Measurements from ENCODE around the gene CCT8L2.
"Not testable (repeated sequence)": the region's sequence is repeated elsewhere in the genome, so short reads cannot be mapped to it uniquely, and the experiment has no call there.

Gene CCT8L2, protein sequence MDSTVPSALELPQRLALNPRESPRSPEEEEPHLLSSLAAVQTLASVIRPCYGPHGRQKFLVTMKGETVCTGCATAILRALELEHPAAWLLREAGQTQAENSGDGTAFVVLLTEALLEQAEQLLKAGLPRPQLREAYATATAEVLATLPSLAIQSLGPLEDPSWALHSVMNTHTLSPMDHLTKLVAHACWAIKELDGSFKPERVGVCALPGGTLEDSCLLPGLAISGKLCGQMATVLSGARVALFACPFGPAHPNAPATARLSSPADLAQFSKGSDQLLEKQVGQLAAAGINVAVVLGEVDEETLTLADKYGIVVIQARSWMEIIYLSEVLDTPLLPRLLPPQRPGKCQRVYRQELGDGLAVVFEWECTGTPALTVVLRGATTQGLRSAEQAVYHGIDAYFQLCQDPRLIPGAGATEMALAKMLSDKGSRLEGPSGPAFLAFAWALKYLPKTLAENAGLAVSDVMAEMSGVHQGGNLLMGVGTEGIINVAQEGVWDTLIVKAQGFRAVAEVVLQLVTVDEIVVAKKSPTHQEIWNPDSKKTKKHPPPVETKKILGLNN

DNA sequence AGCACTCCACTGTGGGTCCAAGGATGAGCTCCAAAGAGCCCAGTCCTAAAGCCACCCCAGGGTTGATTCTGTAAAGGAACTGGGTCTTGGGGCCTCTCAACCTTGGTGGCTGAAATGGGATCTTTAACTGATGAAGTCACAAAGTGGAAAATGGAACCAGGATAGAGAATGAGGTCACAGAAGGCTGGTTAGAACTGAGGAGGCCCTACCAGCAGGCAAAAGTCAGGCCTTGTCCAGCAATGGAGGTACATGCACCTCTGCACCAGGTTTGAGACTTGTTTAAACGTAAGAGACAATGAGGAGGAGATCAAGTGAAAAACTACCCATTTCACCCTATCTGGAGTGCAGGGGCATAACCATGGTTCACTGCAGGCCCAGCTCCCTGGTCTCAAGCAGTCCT, at the start of gene CCT8L2:
CCT8L2 (minus strand) TSS at position 101 of the 400 bp plus-strand sequence. CDS start 260 bp downstream, outside the sequence.
- not testable (repeated sequence) for ATAC-seq

DNA sequence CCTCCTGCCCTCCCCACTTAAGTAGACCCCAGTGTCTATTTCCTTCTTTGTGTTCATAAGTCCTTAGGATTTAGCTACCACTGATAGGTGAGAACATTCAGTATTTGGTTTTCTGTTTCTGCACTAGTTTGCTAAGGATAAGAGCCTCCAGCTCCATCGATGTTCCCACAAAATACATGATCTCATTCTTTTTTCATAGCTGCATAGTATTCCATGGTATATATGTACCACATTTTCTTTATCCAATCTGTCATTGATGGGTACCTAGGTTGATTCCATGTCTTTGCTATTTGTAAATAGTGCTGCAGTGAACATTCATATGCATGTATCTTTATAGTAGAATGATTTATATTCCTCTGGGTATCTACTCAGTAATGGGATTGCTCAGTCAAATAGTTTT, 42.8 kb upstream of the CCT8L2 start:
- ATAC-seq = not testable (repeated sequence)

- not testable (repeated sequence) for ATAC-seq
Measured at GRCh38 chr22:16634092-16634491, 41.5 kb upstream of the CCT8L2 start.

GRCh38 chr22:16628476-16628875, 35.9 kb upstream of the CCT8L2 start:
- ATAC-seq = not testable (repeated sequence)

GRCh38 chr22:16625018-16625417, 32.4 kb upstream of the CCT8L2 start:
- not testable (repeated sequence) for ATAC-seq

DNA sequence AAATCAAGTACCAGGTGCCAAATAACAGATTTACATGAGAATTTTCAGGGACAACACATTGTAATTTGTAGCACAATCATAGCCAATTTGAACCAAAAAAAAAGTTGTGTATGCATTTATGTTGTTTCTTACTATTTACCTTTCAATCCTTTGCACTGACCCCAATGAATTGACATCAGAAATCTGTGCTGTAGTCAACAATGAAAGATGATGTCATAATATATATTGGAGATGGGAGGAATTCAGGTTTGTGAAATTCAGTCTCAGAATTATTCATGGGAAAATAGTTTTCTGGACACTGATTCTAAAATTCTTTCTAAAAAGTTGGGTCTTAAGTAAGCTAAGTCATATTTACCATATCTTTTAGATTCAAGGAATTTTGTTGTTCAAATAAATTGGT, 31.0 kb upstream of the CCT8L2 start:
- ATAC-seq = not testable (repeated sequence)

GRCh38 chr22:16617516-16617915, 24.9 kb upstream of the CCT8L2 start:
- not testable (repeated sequence) for ATAC-seq

DNA sequence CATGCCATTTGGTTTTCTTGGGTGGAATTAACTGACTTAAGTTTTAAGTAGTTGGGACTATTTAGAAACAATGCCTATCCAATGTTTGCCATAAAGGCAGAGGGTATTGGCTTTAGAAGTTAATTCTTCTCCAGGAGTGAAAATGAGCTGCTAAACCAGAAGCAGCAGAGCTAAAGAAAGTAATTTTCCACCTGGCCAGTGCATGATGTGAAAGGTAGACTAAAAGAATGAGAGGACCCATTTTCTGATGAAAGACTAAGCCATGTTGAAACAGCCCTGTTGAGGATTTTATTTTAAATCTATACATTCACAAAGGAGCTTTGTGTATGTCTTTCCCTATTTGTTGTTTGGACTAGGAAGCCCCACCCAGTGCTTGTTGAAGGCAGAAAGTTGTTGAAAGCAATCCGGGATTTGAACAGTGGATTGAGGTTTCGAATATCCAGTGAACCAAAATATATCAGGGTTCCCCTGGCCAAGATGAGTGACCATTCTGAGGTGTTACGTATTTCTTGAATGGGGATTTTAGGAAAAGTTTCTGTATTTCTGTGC, 23.9 kb upstream of the CCT8L2 start:
- ATAC-seq = not testable (repeated sequence)

- ATAC-seq = not testable (repeated sequence)
Measured at GRCh38 chr22:16615606-16616245, 23.1 kb upstream of the CCT8L2 start.

DNA sequence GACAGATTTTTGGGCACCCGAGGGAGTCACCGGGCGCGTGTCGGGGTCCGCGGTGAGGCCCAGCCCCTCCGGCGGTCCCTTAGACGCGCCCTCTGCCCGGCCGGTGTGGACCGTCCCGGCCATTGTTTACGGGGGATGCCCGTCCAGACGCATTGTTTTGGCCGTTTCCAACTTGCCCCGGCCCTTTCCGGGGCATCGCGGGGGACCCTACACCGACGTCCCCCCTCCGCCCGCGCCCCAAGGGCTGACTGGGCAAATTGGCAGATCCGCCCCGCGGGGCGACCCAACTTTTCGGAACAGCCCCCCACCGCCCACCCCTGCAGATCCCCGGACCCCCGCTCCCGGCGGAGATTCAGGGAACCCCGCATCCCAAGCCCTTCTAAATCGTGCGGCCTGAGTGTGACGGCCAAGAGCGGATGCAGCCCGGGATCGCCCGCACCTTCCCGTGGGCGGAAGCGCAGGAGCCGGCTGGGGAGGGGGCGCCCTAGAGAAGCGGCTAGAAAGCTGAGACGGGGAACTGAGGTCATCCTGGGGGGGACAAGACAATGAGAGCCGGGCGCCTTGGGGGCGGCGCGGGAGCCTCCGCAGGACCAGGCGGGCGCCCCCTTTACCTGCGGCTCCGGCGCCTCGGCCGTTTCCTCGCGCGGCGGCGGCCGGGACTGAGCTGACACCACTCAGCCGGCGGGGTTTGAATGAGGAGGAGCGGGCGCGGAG, 17.1 kb upstream of the CCT8L2 start:
- no peak for ATAC-seq
- TF ChIP-seq BACH2 (CRISPR knock-in tag; IDR thresholded peaks at IDR 0.05; ENCODE audit: borderline replicate concordance) = no peak
- TF ChIP-seq RARB (CRISPR knock-in tag; IDR thresholded peaks at IDR 0.05) = no peak
- no peak for TF ChIP-seq ZNF565 (CRISPR knock-in tag; conservative IDR thresholded peaks at IDR 0.05; ENCODE audit: low read depth)

GRCh38 chr22:16608931-16609330, 16.3 kb upstream of the CCT8L2 start:
- no peak for TF ChIP-seq ZNF565 (CRISPR knock-in tag; conservative IDR thresholded peaks at IDR 0.05; ENCODE audit: low read depth)
- TF ChIP-seq OSR1 (CRISPR knock-in tag; IDR thresholded peaks at IDR 0.05) = no peak
- TF ChIP-seq TCF4 (CRISPR knock-in tag; IDR thresholded peaks at IDR 0.05; ENCODE audit: borderline replicate concordance) = no peak
- no peak for TF ChIP-seq ESRRG (CRISPR knock-in tag; IDR thresholded peaks at IDR 0.05)
- no peak for TF ChIP-seq ZNF8 (CRISPR knock-in tag; IDR thresholded peaks at IDR 0.05)
- TF ChIP-seq, protein P1, sequence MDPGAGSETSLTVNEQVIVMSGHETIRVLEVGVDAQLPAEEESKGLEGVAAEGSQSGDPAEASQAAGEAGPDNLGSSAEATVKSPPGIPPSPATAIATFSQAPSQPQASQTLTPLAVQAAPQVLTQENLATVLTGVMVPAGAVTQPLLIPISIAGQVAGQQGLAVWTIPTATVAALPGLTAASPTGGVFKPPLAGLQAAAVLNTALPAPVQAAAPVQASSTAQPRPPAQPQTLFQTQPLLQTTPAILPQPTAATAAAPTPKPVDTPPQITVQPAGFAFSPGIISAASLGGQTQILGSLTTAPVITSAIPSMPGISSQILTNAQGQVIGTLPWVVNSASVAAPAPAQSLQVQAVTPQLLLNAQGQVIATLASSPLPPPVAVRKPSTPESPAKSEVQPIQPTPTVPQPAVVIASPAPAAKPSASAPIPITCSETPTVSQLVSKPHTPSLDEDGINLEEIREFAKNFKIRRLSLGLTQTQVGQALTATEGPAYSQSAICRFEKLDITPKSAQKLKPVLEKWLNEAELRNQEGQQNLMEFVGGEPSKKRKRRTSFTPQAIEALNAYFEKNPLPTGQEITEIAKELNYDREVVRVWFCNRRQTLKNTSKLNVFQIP (CRISPR knock-in tag; IDR thresholded peaks at IDR 0.05; ENCODE audit: borderline replicate concordance, low read depth) = no peak
- TF ChIP-seq BACH2 (CRISPR knock-in tag; IDR thresholded peaks at IDR 0.05; ENCODE audit: borderline replicate concordance) = no peak
- TF ChIP-seq RARB (CRISPR knock-in tag; IDR thresholded peaks at IDR 0.05) = no peak
- TF ChIP-seq PPARA (CRISPR knock-in tag; IDR thresholded peaks at IDR 0.05; ENCODE audit: borderline replicate concordance) = no peak
- TF ChIP-seq SNAI2 (CRISPR knock-in tag; IDR thresholded peaks at IDR 0.05) = no peak
- TF ChIP-seq GLIS3 (CRISPR knock-in tag; IDR thresholded peaks at IDR 0.05) = no peak
- TF ChIP-seq, protein P2, sequence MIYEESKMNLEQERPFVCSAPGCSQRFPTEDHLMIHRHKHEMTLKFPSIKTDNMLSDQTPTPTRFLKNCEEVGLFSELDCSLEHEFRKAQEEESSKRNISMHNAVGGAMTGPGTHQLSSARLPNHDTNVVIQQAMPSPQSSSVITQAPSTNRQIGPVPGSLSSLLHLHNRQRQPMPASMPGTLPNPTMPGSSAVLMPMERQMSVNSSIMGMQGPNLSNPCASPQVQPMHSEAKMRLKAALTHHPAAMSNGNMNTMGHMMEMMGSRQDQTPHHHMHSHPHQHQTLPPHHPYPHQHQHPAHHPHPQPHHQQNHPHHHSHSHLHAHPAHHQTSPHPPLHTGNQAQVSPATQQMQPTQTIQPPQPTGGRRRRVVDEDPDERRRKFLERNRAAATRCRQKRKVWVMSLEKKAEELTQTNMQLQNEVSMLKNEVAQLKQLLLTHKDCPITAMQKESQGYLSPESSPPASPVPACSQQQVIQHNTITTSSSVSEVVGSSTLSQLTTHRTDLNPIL (CRISPR knock-in tag; IDR thresholded peaks at IDR 0.05; ENCODE audit: low read depth) = no peak
- no peak for ATAC-seq

GRCh38 chr22:16604257-16604998, 11.8 kb upstream of the CCT8L2 start:
- not testable (repeated sequence) for ATAC-seq

GRCh38 chr22:16603770-16604242, 11.2 kb upstream of the CCT8L2 start:
- ATAC-seq = not testable (repeated sequence)
